Esophagus muscularis mucosa (tissue), 4 donors: ENCODE measurements around the gene MXI1.

Experiments used
- CTCF ChIP-seq, 3 experiments: fragments of 200-600 bp in 2 of 3; fragments of 450-650 bp in 1 of 3; sonication (generic) in 2 of 3; IDR thresholded peaks; one replicate each; pipeline ENCODE4 v1.5.1; 2017 to 2019; ENCODE audit warnings: antibody characterized with exemption in 3 of 3, mild to moderate bottlenecking in 2 of 3, moderate library complexity in 1 of 3
- EP300 ChIP-seq: sonication (generic); formaldehyde crosslinking; IDR thresholded peaks from one replicate; pipeline ENCODE4 v1.6.1; 2017; ENCODE audit warnings: antibody characterized with exemption
- POLR2A ChIP-seq: fragments of 450-650 bp; IDR thresholded peaks from one replicate; pipeline ENCODE4 v1.6.1; 2017; ENCODE audit warnings: antibody characterized with exemption, moderate library complexity, mild to moderate bottlenecking, low read depth

DNA sequence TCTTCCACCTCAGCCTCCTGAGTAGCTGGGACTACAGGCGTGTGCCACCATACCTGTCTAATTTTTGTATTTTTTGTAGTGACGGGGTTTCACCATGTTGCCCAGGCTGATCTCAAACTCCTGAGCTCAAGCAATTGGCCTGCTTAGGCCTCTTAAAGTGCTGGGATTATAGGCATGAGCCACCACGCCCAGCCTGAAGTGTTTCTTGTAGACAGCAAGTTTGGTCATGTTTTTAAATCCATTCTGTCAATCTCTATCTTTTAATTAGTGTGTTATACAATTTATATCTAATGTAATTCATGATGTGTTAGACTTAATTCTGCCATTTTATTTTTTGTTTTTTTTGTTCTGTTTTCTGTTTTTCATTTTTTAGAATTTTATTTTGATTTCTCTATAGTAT is 17.2 kb upstream of the MXI1 start:
- no peak for TF ChIP-seq POLR2A
- no peak for TF ChIP-seq EP300
- no peak for TF ChIP-seq CTCF (IDR thresholded peaks at IDR 0.05)
